Stomach (tissue), 4 donors: ENCODE data around the gene PACC1.

ENCODE experiments used
- POLR2A ChIP-seq, 4 donors: fragments of 450-650 bp; IDR thresholded peaks; one replicate each; pipeline ENCODE4 v1.6.1; 2016; ENCODE audit warnings: antibody characterized with exemption in 4 of 4, control low read depth in 2 of 4, mild to moderate bottlenecking in 1 of 4, moderate library complexity in 1 of 4
- POLR2AphosphoS5 ChIP-seq, 3 donors: sonication (generic); formaldehyde crosslinking; IDR thresholded peaks; one replicate each; pipeline ENCODE4 v1.6.1; 2016; ENCODE audit warnings: antibody characterized with exemption in 3 of 3
- TF ChIP-seq, protein P1 (sequence below), 7 experiments: fragments of 450-650 bp in 4 of 7; fragments of 200-600 bp in 3 of 7; sonication (generic) in 3 of 7; IDR thresholded peaks; one replicate each; pipeline ENCODE4 v1.5.1; 2016 to 2019; ENCODE audit warnings: antibody characterized with exemption in 7 of 7, control low read depth in 2 of 7, mild to moderate bottlenecking in 1 of 7

DNA sequence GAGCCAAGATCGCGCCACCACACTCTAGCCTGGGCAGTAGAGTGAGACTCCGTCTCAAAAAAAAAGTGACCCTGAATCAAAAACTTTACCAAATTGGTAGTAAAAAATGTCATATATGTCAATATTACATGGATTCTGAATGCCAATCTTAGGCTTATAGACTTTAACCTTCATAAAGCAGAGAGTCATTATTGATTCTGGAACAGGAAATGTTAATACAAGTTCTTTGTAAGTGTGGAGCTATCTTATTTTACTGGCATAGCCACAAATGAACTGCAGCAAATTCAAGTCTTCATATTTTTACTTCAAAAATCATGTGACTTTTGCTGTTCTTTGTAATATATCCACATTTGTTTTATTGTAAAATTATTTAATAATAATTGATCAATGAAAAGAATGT lies 88.1 kb downstream of the PACC1 start:
- TF ChIP-seq, protein P1, sequence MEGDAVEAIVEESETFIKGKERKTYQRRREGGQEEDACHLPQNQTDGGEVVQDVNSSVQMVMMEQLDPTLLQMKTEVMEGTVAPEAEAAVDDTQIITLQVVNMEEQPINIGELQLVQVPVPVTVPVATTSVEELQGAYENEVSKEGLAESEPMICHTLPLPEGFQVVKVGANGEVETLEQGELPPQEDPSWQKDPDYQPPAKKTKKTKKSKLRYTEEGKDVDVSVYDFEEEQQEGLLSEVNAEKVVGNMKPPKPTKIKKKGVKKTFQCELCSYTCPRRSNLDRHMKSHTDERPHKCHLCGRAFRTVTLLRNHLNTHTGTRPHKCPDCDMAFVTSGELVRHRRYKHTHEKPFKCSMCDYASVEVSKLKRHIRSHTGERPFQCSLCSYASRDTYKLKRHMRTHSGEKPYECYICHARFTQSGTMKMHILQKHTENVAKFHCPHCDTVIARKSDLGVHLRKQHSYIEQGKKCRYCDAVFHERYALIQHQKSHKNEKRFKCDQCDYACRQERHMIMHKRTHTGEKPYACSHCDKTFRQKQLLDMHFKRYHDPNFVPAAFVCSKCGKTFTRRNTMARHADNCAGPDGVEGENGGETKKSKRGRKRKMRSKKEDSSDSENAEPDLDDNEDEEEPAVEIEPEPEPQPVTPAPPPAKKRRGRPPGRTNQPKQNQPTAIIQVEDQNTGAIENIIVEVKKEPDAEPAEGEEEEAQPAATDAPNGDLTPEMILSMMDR (IDR thresholded peaks at IDR 0.05) = no peak
- TF ChIP-seq POLR2AphosphoS5 (IDR thresholded peaks at IDR 0.05) (no peak), POLR2A (IDR thresholded peaks at IDR 0.05) (no peak)
